Uterus (tissue), 4 donors: ENCODE results near the gene ATP2C2. TPM values are rescaled to one million over a fixed set of nuclear protein-coding genes. Genes with fewer than 3 reads are reported as not detected.
"Not testable (repeated sequence)": the region's sequence is repeated elsewhere in the genome, so short reads cannot be mapped to it uniquely, and the experiment has no call there.

Experiments
- DNase-seq, 2 donors: peaks; one replicate each; pipeline ENCODE4 v3.0.0-alpha.2; 2019 to 2020
- H3K27ac ChIP-seq, 2 donors: fragments of 200-600 bp; sonication (generic); 1 replicate in 1 of 2; 2 replicates in 1 of 2; pipeline ENCODE4 v1.5.1; 2016 to 2018
- H3K27me3 ChIP-seq, 2 donors: fragments of 200-600 bp; sonication (generic); one replicate each; pipeline ENCODE4 v1.5.1; 2018 to 2019; ENCODE audit warnings: control low read depth in 1 of 2
- H3K36me3 ChIP-seq, 2 donors: fragments of 200-600 bp; sonication (generic); one replicate each; pipeline ENCODE4 v1.5.1; 2019; ENCODE audit warnings: control low read depth in 1 of 2
- H3K4me1 ChIP-seq, 2 donors: fragments of 200-600 bp; sonication (generic); one replicate each; pipeline ENCODE4 v1.5.1; 2018 to 2019; ENCODE audit warnings: control low read depth in 1 of 2
- H3K4me3 ChIP-seq, 2 donors: fragments of 200-600 bp; sonication (generic); 1 replicate in 1 of 2; 2 replicates in 1 of 2; pipeline ENCODE4 v1.5.1; 2018 to 2019; ENCODE audit warnings: mild to moderate bottlenecking in 1 of 2
- H3K9me3 ChIP-seq, 2 donors: fragments of 200-600 bp; sonication (generic); one replicate each; pipeline ENCODE4 v1.5.1; 2019; ENCODE audit warnings: control low read depth in 1 of 2
- CTCF ChIP-seq, 4 experiments: fragments of 200-600 bp in 2 of 4; fragments of 450-650 bp in 2 of 4; sonication (generic) in 2 of 4; IDR thresholded peaks; one replicate each; pipeline ENCODE4 v1.5.1; 2016 to 2019; ENCODE audit warnings: antibody characterized with exemption in 4 of 4, mild to moderate bottlenecking in 2 of 4, moderate library complexity in 1 of 4
- POLR2A ChIP-seq, 2 donors: fragments of 450-650 bp; IDR thresholded peaks; one replicate each; pipeline ENCODE4 v1.6.1; 2016; ENCODE audit warnings: antibody characterized with exemption in 2 of 2, mild to moderate bottlenecking in 1 of 2, moderate library complexity in 1 of 2
- intact Hi-C: fragments of 100-400 bp; cut with DNase I; formaldehyde crosslinking; loops from one replicate; pipeline ENCODE4 v1.15.1; 2023; ENCODE audit warnings: low total_unique reads
- total RNA-seq, 4 donors: library from RNA; depleted of rRNA in 3 of 4; stranded (reverse); fragments of >200 nt in 3 of 4; gene quantifications; one replicate each; pipeline versions ENCODE4 v1.1.0 to v1.2.4, GENCODE V29; 2014 to 2023
- donor health status: DM: yes; HTN: yes; CAD: no.

The ATP2C2 gene
- total RNA-seq, 4 donors from 2014 or later: 0.51 to 1.8 (median 0.84) TPM

DNA sequence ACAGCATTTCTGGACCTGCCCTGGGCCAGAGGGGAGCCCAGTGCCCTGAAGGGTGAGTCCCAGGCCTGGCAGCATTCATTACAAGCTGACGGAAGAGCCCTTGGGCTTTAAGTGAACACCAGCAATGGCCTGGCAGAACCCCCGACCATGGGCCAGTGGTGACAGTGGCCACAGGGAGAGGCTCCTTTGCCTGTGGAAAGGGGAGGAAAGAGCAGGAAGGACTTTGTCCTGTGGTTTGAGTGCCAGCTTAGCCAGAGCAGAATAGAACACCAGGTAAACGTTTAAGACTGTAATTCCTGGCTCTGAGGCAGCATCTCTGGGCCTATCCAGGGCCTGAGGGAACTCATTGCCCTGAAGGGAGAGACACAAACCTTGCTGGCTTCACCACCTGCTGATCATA lies 34.3 kb upstream of the ATP2C2 start:
- H3K4me1 ChIP-seq: no peaks in the 10 kb centered on the region
- no peak overlapping the region for H3K27ac ChIP-seq
- H3K9me3 ChIP-seq: no peaks in the 10 kb centered on the region
- intact Hi-C loops: no loop called here
- H3K27me3 ChIP-seq: no peaks in the 10 kb centered on the region
- H3K4me3 ChIP-seq: no peak overlapping the region
- no peak for DNase-seq
- H3K36me3 ChIP-seq: no peaks in the 10 kb centered on the region
- TF ChIP-seq CTCF (IDR thresholded peaks at IDR 0.05) (no peak), POLR2A (IDR thresholded peaks at IDR 0.05) (no peak)

GRCh38 chr16:84334482-84334881 lies 33.9 kb upstream of the ATP2C2 start:
- TF ChIP-seq POLR2A (IDR thresholded peaks at IDR 0.05) (no peak), CTCF (IDR thresholded peaks at IDR 0.05) (no peak)
- intact Hi-C loops: no loop called here
- H3K9me3 ChIP-seq: no peaks in the 10 kb centered on the region
- H3K4me3 ChIP-seq: no peak overlapping the region
- no peaks in the 10 kb centered on the region for H3K36me3 ChIP-seq
- H3K27ac ChIP-seq: no peak overlapping the region
- DNase-seq: no peak
- no peaks in the 10 kb centered on the region for H3K27me3 ChIP-seq
- H3K4me1 ChIP-seq: no peaks in the 10 kb centered on the region

DNA sequence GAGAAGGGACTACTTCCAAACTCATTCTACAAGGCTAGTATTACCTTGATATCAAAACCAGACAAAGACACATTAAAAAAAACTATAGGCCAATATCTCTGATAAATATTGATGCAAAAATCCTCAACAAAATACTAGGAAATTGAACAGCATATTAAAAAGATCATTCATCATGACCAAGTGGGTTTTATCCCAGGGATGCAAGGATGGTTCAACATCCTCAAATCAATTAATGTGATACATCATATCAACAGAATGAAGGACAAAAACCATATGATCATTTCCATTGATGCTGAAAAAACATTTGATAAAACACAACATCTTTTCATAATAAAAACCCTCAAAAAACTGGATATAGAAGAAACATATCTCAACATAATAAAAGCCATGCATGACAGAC lies 31.1 kb upstream of the ATP2C2 start:
- H3K4me1 ChIP-seq, DNase-seq, H3K27me3 ChIP-seq, intact Hi-C loops, H3K27ac ChIP-seq, H3K9me3 ChIP-seq, H3K4me3 ChIP-seq, H3K36me3 ChIP-seq: not testable (repeated sequence)

DNA sequence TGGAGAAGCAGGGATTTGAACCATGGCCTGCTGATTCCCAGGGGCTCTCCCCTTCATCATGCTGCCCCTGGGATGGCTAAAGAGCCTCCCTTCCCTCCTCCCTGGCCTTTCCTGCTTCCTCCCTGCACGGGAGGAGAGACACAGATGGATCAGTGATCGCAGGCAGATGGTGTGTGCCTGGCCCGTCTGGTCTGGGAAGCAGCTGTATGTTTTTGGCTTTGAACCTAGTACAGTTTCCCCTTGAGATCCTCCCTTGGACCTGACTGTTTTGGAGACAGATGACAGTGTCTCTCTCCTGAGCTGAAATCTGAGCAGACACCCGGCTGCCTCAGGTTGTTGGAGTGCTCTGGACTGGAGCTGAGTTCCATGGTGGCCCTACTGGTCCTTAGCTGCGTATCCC lies 29.0 kb upstream of the ATP2C2 start:
- Histone ChIP-seq H3K27ac (no peak overlapping the region), H3K4me3 (no peak overlapping the region), H3K9me3 (no peaks in the 10 kb centered on the region), H3K27me3 (no peaks in the 10 kb centered on the region), H3K4me1 (no peaks in the 10 kb centered on the region), H3K36me3 (no peaks in the 10 kb centered on the region)
- intact Hi-C loops: no loop called here
- DNase-seq: no peak
- no peak for TF ChIP-seq CTCF (IDR thresholded peaks at IDR 0.05)
- no peak for TF ChIP-seq POLR2A (IDR thresholded peaks at IDR 0.05)

DNA sequence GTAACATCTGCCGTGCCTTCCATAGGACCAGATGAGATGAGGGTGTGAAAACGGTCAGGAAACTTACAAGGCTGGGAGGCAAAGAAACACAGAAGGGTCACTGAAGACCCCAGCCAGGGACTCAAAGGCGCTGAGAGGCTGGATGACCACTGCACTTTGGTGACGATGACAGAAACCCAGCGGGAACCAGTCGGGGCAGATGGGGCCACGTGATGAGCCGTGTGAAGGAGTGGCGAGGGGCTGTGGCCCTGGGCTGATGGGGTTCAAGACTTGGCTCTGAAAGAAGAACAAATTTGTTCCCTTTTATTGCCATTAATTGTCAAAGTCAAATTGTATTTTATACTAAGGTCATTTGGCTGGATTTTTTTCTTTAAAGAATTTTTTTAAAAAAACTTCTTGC lies 28.6 kb upstream of the ATP2C2 start:
- no peak for DNase-seq
- intact Hi-C loops: no loop called here
- Histone ChIP-seq H3K4me3 (no peak overlapping the region), H3K27me3 (no peaks in the 10 kb centered on the region), H3K36me3 (no peaks in the 10 kb centered on the region), H3K4me1 (no peaks in the 10 kb centered on the region), H3K9me3 (no peaks in the 10 kb centered on the region), H3K27ac (no peak overlapping the region)
- TF ChIP-seq POLR2A (IDR thresholded peaks at IDR 0.05) (no peak), CTCF (IDR thresholded peaks at IDR 0.05) (no peak)

DNA sequence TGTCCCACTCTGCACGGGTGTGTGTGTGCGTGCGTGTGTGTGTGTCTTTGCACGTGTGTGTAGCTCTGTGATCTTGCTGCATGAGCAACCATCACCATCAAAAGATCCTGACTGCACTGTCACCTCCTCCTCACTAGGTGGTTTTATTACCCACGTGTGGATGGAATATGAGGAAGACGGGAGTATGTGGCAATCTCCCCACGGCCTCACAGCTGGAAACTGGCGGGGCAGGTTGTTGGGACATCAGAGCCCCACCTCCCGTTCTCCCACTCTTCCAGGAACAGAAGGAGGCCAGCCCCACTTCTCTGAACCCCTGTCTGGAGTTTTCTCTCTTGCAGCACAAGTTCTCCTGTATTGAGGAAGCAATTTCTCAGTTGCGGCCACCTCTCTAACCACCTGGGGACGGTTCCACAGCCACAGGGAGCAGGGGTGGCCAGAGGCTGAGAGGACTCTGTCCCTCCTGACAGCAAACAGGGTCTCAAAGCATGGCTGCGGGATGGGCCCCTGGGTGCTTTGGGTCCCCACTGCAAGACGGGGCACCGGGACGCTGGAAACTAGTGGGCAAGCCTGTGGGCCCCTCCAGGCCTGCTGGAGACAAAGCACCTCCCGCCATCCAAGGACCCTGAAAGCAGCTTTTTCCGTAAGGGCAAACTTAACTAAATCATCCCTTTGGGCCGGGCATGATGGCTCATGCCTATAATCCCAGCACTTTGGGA lies 27.9 kb upstream of the ATP2C2 start:
- H3K36me3 ChIP-seq: no peaks in the 10 kb centered on the region
- no peak overlapping the region for H3K27ac ChIP-seq
- no peaks in the 10 kb centered on the region for H3K4me1 ChIP-seq
- TF ChIP-seq CTCF (IDR thresholded peaks at IDR 0.05): no peak
- TF ChIP-seq POLR2A (IDR thresholded peaks at IDR 0.05): no peak
- no peaks in the 10 kb centered on the region for H3K27me3 ChIP-seq
- no peaks in the 10 kb centered on the region for H3K9me3 ChIP-seq
- H3K4me3 ChIP-seq: no peak overlapping the region
- intact Hi-C loops: no loop called here
- DNase-seq: no peak
